PC-3 (cell line): ENCODE results near the gene THSD7A.

Experiments used
- CTCF ChIP-seq: fragments of 300-600 bp; sonication (generic); conservative IDR thresholded peaks from 2 replicates; pipeline ENCODE4 v1.5.1; 2017; ENCODE audit warnings: antibody characterized with exemption, low read depth, mild to moderate bottlenecking, low read length
- EZH2phosphoT487 ChIP-seq: fragments of 300-600 bp; sonication (generic); IDR thresholded peaks from 2 replicates; pipeline ENCODE4 v1.6.1; 2018; ENCODE audit warnings: mild to moderate bottlenecking, antibody characterized with exemption, low read length, borderline replicate concordance

GRCh38 chr7:11330208-11330607, 501.8 kb downstream of the THSD7A start:
- no peak for TF ChIP-seq EZH2phosphoT487
- TF ChIP-seq CTCF: no peak
